Fibroblast of upper back skin (primary cell): Measurements from ENCODE around the gene DNM1.

Experiments used
- DNase-seq: peaks from one replicate; pipeline ENCODE4 v3.0.0-alpha.2; 2013

The DNM1 gene

DNA sequence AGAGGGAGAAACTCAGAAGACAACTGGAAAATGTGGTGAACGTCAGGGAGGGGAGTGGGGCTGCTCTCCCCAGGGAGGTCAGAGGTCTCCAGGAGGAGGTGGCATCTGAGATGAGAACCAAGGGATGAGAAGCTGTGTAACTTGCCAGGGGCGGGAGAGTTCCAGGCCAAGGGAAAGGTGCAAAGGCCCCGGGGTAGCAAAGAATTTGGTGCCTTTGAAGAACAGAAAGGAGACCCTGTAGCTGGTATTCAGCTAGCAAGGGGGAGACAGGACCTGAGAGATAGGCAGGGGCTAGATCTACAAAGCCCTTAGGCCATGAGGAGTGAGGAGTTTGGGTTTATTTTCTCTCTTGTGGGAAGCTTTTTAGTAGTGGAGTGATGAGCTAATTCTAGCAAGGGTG lies 3.3 kb downstream of the DNM1 start:
- DNase-seq: no peak

DNA sequence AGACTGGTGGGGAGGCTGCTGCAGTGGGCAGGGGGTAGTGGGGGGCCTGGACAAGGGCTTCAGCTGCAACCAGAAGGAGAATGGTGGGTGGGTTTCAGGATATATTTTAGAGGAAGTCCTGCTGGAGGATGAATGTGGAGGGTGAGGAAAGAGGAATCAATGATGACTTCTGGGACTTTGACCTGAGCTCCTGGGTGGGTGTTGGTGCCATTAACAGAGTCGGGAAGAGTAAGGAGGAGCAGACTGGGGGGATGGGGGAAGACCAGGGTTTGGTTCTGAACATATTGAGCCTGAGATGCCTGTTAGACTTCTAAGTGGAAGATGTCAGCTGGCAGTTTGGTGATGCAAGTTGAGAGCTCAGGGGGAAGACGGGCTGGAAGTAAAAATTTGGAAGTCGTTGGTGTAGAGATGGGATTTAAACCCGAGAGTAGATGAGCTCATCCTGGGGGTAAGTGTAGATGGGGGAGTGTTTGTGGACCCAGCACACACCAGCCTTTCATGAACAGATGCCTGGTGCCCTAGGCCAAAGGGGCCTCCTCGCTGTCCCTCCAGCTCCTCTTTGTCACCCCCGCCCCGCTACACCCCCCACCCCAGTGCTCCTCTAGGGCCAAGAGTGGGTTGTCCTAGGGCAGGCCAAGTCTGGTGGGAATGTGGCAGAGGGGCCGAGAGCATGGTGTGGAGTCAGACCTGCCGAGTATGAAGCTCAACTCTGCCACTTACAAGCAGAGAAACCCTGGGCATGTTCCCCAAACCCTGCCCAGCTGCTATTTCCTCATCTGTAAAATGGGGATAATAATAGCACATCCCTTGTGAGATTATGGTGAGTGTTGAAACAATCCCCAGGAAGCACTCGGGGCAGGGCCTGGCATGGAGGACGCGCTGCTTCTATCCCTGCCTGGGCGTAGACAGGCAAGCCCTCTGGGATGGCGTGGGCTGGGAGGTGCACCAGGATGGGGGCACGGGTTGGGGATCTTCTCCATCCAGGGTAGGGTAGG lies 4.0 kb downstream of the DNM1 start:
- no peak for DNase-seq

- no peak for DNase-seq
These were observed 5.2 kb downstream of the DNM1 start for GRCh38 chr9:128208386-128208785.

GRCh38 chr9:128208946-128209669 lies 5.9 kb downstream of the DNM1 start:
- DNase-seq: no peak

- DNase-seq: no peak
These were observed 8.2 kb downstream of the DNM1 start for GRCh38 chr9:128211186-128211980.

DNA sequence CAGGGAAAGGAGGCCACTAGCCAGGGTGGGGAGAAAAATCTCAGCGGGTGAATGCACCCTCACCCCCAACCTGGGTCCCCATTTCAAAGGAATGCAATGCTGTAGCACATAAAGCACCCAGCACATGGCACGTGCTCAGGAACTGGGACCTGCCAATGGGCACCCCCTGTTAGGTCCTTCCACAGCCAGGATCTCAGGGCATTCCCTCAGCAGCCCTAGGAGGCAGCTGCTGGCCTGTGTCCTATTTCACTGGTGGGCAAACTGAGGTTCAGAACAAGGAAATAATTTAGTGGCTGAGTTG lies 8.8 kb downstream of the DNM1 start:
- DNase-seq: no peak

DNA sequence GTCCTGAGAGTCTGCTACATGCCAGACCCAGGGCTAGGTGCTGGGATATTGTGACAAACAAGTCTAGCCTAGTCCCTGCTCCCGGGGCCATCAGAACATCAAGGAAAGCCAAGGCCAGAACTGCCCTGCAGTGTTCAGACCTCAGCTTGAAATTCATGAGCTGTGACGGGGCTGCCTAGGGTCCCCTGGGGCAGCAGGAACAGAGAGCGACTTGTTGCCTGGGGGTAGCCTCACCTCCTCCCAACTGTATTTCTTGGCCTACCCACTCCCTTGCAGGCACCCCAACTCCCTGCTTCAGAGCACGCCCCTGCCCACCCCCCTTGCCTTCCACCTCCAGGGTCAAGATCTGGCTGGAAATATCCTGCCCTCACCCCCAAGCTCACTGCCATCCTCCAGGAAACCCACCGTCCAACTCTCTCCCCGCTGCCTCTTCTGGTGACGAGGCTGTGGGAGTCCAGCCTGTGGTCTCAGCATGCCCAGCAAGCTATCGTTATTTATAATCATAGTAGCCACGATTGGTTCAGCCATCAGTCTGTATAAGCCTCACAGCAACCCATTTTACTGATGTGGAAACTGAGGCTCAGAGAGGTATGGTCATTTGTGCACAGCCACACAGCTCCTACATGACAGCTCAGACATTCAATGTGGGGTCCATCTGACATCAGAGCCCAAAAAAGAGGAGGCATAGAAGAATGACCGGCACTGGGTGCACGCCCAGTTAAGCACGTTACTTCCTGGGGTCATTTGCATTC lies 10.7 kb downstream of the DNM1 start:
- DNase-seq: no peak

GRCh38 chr9:128214571-128215490 lies 11.7 kb downstream of the DNM1 start:
- no peak for DNase-seq

DNA sequence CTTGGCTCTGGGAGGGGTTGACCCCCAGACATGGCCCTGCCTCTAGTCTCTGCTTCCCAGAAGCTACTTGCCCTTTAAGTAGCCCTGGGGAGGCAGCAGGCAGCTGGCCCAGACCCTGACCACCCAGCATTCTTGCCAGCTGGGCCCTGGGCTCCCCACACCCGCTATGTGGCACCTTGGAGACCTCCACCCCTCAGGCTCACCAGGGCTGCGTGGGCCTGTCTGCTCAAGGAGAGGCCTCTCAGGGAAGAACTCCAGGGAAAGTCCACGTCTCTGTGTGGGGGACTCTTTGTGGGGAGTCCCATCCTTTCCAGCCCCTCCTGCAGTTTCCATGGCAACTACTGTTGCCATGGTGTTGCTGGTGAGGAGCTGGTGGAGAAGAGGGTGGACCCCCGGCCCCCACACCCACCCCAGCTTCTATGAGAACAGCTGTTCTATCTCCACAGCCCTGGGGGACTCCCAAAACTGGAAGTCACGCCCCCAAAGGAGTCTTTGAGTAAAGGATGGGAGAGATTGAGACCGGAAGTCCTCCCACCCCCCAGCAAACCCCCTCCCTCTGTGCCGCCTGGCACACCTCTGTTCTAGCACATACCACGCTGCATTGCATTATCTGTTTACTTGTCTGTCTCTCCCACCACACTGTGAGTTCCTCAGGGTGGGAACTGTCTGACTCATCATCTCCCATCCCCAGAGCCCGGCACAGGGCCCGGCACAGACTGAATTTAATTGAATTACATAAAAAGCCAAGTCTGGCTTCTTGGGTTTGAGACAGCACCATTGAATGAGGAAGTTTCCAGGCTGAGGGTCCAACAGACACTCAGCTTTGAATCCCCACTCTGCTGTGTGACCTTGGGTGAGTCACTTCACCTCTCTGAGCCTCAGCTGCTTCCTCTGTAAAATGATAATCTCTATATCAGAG lies 12.6 kb downstream of the DNM1 start:
- DNase-seq: peak; percentile 86

GRCh38 chr9:128216781-128217553 lies 13.8 kb downstream of the DNM1 start:
- no peak for DNase-seq

DNA sequence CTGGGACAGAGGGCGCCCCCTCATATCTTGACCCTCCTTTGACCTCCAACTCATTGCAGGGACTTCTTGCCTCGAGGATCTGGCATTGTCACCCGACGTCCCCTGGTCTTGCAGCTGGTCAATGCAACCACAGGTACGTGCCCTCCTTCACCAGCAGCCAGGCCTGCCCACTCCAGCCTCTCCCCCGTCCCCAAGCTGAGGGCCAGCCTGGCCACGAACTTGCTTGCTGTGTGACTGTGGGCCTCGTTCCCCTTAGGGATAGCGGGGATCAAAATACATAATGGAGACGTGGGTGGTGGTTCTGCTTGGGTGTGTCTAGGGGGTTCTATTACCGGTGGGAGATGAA lies 15.0 kb downstream of the DNM1 start:
- no peak for DNase-seq

DNA sequence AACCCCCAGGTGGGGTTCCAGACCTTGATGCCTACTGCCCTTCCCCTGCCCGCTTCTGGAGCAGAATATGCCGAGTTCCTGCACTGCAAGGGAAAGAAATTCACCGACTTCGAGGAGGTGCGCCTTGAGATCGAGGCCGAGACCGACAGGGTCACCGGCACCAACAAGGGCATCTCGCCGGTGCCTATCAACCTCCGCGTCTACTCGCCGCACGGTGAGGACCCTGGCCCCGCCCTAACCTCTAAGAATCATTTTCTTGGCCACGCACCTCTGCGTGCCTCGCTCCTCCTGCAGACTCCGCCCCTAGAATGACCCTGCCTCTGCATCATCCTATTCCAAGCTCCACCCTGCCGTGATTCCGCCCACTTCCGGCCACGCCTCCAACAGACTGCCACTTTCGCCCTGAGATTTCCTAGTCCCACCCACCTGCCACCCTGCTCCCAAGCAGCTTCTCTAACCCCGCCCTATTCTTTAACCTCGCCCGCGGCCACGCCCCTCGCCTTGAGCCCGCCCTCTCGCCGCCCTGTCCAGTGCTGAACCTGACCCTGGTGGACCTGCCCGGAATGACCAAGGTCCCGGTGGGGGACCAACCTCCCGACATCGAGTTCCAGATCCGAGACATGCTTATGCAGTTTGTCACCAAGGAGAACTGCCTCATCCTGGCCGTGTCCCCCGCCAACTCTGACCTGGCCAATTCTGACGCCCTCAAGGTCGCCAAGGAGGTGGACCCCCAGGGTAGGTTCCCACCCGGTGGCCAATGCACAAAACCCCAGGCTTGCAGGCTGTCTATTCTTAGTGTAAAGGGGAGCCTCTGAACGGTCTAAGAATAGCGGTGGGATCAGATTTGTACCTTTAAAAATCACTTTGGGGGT lies 15.6 kb downstream of the DNM1 start:
- peak; percentile 43 for DNase-seq

GRCh38 chr9:128219831-128220230 lies 16.7 kb downstream of the DNM1 start:
- DNase-seq: no peak

DNA sequence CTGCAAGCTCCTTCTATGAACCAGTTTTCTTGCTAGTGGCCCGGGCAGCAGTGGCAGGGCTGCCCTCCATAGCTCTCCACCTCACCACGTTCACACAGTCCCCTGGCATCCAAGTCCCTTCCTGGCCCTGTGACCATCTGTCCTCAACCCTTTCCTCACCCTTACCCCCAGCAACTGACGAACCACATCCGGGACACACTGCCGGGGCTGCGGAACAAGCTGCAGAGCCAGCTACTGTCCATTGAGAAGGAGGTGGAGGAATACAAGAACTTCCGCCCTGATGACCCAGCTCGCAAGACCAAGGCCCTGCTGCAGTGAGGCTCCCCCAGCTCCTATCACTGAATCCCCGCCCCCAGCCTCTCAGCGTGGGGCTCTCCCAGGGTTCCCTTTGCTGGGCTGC lies 18.8 kb downstream of the DNM1 start:
- DNase-seq: no peak

- no peak for DNase-seq
These were observed 19.9 kb downstream of the DNM1 start for GRCh38 chr9:128222880-128223670.

DNA sequence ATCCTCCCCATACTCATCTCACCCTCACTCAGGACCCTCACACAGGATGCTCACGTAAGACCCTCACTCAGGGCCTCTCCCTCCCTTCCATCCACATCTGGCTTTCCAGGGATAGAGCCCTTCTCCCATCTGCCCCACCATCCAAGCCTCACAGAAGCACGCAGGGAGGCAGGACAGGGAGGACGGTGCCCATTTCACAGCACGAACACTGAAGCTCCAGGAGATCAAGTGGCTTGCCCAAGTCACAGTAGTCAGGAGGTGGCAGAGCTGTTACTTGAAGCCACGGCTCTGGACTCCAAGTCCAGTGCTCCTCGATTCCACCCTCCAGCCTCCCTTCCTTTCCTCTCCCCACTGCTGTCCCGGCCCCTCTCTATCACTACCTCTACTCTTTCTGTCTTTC lies 21.7 kb downstream of the DNM1 start:
- DNase-seq: no peak

- no peak for DNase-seq
These were observed 22.7 kb downstream of the DNM1 start for GRCh38 chr9:128225770-128226411.
